OCI-M1 (cell line): ENCODE measurements around the gene U2AF2.
A peak's percentile ranks its signal among the peaks of the same experiment; 100 is the strongest.

Source experiments
- DNase-seq: peaks from one replicate; lab custom pipeline; 2025; lab: John Stamatoyannopoulos, UW

U2AF2 gene

DNA sequence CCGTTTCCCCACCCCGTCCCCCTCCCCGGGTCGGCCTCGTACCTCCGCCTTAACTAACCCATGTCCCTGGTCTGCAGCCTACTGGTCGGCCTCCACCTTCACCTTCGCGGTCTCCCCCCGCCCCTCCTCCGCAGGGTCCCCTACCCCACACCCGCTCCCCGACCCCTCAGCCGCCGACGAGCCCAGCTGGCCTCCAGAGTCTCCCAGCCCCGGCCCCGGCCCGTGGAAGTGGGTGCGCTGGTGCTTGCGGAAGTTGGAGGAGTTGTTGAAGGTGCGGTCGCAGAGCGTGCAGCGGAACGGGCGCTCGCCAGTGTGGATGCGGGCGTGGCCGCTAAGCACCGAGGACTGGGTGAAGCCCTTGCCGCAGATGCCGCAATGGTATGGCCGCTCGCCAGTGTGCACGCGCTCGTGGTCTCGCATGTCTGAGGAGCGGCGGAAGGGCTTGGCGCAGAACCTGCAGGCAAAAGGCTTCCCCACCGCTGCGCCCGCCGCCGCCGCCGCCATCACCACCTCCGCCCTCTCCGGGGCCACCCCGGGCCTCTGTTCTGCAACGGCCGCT is 33.1 kb upstream of the U2AF2 start:
- no peak for DNase-seq

DNA sequence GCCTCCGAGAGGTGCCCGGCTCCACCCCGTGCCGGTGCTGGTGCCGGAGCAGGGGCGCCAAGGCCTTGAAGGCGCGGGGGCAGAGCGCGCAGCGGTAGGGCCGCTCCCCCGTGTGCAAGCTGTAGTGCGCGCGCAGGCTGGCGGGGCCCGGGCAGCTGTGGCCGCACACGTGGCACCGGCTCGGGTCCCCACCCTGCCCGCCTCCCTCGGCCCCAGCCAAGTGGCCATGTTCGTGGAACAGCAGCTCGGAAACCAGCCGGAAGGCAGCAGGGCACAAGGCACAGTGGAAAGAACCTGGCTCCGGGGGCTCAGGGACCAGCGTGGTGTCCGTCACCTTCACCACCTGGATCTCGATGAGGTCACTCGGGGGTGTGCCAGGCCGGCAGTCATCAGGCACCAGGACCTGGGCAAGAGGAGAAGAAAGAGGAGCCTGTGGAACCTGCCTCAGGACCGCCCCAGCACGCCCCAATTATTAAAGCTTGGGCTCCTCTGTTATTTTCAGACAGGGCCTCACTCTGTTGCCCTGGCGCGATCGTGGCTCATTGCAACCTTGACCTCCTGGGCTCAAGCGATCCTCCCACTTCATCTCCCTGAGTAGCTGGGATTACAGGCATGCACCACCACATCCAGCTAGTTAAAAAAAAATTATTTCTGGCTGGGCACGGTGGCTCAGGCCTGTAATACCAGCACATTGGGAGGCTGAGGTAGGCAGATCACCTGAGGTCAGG is 32.4 kb upstream of the U2AF2 start:
- DNase-seq: no peak

DNA sequence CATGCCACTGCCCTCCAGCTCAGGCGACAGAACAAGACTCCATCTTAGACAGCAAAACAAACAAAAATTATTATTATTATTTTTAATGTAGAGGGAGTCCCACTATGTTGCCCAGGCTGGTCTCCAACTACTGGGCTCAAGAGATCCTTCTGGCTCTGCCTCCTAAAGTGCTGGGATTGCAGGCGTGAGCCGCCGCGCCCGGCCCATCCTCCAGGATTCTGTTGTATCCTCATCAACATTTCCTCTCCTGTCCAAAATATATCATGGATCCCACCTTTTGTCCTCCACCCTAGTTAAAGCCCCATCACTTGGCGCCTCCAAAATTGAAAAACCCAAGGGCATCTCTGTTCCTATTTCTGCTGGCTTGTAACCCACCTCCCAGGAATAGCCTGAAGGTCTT is 31.7 kb upstream of the U2AF2 start:
- DNase-seq: no peak

DNA sequence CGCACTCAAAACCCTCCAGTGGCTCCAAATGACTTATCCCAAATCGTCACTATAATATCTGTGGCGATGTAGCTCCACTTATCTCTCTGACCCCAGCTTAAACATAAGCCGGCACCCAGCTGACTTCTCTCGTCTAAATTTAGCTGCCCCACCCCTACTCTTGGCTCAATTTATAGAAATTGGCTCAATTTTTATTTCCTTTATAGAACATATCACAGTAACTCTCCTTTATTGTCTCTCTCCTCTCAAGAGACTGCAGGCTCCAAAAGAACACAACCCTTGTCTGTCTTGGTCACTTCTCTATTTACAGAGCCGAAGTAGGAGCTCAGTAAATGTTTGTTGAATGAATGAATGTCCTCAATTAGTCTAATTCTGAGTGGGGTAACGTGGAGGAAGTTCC is 31.3 kb upstream of the U2AF2 start:
- DNase-seq: no peak

DNA sequence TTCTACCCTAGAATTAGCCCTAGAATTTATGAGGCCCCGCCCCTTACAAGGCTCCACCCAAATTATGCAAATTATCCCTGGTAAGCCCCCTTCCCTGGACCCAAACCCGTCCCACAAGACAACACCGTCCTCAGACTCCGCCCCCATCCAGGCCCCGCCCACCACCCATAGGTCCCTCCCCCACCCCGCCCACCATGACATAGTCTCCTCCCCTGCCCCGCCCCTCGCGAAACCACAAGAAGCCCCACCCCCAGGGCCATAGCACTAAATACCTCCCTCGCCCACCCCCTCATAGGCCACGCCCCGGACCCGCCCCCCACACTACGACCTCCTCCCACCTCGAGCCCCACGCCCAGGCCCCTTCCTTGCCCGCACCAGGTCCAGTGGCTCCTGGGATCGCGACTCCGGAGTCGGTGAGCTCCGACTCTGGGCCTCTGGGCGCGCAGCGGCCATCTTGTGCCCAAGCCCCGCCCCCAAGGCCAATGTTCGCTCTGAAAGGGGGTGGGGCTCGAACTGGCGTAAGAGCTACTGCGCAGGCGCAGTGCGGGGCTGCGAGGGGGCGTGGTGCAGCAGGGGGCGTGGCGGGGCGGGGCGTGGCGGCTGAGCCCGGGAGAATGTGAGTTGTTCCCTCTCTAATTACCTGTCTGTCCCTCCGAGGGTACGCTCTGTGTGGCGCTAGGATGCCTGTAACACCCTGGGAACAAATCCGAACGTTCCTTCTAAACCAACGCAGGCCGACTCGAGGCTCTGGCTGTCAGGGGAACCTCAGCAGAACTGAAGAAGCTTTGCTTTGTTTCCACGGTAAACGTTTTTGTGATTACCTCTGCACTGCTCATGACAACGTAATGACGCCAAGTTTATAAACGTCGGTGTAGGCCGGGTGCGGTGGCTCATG is 30.5 kb upstream of the U2AF2 start, which contains the start of gene ZNF784:
Gene ZNF784, minus strand, starts transcription at position 458 of the 895 bp plus-strand sequence. Its CDS starts 5 bp downstream, at position 453.
- DNase-seq: peak; percentile 97

DNA sequence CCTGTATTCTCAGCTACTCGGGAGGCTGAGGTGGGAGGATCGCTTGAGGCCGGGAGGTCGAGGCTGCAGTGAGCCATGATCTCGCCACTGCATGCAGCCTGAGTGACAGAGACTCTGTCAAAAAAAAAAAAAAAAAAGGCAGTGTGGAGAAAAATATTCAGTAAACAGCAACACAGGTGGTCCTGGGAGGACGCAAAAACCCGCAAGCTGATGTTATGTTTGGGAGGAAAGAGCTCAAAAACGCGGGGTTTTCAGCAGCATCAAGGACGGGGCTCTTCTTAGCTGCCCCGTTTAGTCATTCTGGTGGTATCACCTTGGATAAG is 29.9 kb upstream of the U2AF2 start:
- no peak for DNase-seq

DNA sequence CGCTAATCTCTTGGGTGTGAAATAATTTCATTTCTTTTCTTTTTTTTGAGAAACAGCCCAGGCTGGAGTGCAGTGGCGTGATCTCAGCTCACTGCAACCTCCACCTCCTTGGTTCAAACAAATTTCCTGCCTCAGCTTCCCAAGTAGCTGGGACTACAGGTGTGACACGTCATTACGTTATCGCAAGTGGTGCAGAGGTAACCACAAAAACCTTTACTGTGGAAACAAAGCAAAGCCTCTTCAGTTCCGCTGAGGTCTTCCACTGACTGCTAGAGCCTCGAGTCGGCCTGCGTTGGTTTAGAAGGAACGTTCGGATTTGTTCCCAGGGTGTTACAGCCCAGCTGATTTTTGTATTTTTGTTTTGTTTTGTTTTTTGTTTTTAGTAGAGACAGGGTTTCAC is 28.5 kb upstream of the U2AF2 start:
- DNase-seq: no peak

DNA sequence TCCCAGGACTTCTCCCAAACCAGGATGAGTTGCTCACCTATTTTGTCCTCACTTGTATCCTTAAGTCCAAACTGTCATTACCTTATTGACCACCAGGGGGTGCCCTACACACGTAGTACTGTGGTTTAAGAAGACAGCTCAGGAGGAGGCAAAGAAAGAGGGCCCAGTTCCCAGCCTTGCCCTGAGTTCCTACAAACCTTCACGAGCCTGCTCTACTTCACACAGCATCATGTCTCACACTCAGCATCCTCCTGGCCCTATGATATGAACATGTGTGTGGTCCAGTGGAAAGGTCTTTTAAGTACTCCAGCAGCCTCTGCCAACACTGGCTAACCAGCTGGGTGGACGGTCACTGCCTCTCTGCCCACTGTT is 22.4 kb upstream of the U2AF2 start:
- peak; percentile 97 for DNase-seq

DNA sequence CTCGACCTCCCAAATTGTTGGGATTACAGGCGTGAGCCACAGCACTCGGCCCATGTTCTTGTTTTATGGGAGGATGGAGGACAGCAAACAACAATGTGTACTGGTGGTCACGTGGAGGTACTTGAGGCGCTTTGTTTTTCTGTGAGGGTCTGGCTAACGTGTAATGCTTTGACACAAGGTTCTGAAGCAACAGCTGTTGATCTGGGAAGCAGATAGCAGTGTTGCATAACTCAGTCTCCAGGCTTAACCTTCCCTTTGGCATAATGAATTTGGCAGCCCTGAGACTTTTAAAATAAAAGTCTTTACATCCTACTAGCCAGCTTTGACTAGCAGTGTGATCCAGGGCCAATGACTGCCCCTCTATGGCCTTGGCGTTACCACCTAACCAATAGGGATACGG is 21.0 kb upstream of the U2AF2 start:
- DNase-seq: peak; percentile 50

DNA sequence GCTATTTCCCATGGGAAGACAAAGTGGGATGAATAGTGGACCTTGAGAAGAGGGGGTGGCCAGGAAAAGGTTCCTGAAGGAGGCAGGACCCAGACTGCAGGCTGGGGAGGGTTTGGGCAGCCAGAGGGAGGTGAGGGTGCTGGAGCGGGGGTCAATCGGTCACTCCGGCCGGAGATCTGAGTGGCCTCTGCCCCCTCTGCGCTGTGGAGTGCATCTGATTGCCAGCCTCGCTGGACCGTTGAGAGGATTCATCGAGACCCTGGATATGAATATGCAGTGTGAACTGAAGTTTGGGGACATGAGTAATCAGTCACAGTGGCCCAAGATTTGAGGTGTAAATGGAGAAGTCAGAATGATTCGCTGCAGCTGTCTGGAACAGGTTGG is 19.5 kb upstream of the U2AF2 start:
- DNase-seq: no peak

DNA sequence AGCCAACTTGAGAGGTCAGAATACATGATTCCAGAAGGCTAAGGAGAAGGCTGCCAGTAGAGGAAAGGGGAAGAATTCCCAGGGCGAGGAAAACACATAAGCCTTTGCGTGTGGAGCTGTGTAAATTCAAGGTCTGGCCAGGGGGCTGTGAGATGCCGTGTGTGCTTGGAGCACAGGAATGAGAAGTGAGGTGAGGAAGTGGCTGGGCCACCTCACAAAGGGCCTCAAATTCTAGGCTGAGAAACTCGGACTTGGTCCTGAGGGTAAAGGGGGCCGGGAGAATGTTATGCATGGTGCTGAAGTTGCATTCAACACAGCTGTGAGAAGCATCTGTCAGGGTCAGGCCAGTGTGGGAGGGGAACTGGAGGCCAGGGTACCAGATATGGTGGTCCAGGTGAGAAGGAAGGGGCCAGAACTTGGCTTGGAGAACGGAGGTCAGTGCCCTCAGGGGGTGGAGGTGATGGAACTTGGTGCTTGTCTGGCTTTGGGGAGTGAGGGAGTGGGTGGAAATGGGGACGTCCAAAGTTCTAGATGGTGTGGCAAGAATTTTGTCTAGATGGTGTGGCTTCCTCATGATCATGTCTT is 18.9 kb upstream of the U2AF2 start:
- no peak for DNase-seq

DNA sequence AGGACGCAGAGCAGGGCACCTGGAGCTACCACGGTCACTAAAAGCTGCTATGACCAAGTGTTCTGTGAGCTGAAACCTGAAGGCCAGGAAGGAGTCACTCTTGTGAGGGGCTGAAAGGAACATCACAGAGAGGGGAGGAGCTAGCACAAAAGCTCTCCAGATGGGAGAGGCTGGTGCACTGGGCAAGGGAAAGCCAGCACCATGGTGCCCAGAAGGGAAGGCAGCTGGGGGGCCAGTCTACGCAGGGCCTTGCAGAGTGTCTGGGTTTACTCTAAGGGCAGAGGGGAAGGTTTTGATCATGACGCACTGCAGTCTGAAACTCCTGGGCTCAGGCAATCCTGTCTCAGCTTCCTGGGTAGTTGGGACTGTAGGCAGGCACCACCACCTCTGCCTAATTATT is 18.1 kb upstream of the U2AF2 start:
- no peak for DNase-seq

DNA sequence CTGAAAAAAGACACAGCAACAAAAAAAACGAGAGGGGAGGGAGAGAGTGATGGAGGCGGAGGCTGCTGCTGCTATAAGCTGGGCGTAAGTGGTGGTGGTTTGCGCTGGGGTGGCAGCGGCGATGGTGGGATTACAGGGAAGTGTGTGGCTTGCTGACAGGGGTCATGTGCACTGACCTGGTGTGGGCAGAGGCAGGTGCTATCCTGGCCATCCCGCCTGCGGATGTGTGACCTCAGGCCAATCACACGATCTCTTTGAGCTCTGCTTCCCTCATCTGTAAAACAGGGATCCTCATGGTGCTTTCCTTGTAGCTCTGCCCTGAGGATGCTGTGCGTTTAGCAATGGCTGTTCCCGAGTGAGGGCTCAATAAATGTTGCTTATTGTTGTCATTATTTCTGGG is 17.3 kb upstream of the U2AF2 start:
- no peak for DNase-seq

DNA sequence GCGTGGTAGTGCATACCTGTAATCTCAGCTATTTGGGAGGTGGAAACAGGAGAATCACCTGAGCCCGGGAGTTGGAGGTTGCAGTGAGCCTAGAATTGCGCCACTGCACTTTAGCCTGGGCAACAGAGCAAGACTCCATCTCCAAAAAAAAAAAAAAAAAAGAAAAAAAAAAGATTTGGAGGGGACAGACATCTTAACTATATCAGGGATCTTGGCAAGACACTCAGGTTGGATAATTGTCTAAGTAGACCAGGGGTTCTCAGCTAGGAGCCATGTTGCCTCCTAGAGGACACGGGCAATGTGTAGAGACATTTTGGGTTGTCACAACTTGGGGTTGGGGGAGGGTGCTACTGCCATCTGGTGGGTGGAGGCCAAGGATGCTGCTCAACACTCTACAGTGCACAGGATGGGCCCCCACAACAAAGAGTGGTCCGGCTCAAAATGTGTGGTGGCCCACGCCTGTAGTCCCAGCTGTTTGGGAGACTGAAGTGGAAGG is 15.9 kb upstream of the U2AF2 start:
- peak; percentile 86 for DNase-seq

DNA sequence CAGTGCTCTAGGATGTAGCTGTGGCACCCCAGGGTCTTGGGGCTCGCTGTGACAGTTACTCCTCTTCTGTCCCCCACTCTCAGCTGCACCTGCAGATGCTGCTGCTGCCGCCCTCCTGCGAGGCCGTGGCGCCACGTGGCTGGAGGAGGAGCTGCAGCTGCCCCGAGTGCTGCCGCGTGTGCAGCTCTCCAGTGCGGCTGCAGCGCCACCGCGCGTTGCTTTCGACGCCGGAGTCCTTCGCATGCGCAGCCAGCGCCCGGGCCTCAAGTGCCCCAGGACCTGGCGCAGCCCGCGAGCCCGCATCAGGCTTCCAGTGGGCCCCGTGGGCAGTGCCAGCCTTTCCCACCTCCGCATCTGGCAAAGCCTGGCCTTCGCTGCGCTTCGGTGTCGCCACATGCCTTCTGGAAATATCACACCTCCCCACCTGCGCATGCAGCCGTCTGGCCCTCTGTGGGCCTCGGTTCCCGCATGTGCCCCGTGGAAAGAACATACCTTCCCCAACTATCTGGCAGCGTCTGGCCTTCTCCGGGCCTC is 14.7 kb upstream of the U2AF2 start:
- DNase-seq: no peak

DNA sequence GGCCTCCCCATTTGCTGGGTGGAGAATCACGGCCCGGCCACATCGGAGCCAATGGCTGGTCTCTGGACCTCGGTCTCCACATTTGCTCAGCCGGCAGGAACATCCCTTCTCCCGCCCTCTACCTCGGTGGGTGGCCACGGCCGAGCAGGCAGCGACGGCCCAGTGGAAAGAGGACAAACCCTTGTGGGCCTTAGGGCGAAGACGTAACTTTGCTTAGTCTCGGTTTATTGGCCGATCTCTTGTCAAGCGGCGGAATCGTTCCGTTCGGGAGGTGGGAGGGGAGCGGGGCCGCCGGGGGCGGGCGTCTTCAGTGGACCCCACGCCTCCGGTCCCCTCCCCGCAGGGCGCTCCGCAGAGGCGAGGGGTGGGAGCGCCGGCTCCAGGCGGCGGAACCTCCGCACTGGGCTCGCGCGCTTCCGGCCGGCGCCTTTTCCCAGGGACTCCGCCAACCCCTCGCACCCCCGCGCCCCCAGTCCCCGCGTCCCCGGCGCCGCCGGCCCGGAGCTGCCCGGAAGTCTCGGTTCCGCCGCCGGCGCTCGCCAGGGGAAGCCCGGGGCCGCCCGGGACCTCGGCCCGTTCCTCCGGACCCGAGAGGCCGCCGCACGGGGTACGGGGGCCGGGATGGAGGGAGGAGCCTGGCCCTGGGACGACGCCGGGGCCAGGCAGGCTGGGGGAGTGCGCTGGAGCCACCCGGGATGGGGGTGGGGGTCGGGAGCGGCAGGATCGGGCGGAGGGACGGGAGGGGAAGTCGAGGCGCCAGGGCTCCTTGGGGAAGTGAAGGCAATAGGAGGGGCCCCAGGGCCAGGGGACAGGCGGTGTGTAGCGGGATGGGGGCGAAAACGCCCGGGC is 14.0 kb upstream of the U2AF2 start, which contains the start of gene ZNF580:
Gene ZNF580, plus strand, starts transcription at position 426 of the 849 bp plus-strand sequence. CDS start 1,507 bp downstream, outside the sequence.
- DNase-seq: peak; percentile 85

DNA sequence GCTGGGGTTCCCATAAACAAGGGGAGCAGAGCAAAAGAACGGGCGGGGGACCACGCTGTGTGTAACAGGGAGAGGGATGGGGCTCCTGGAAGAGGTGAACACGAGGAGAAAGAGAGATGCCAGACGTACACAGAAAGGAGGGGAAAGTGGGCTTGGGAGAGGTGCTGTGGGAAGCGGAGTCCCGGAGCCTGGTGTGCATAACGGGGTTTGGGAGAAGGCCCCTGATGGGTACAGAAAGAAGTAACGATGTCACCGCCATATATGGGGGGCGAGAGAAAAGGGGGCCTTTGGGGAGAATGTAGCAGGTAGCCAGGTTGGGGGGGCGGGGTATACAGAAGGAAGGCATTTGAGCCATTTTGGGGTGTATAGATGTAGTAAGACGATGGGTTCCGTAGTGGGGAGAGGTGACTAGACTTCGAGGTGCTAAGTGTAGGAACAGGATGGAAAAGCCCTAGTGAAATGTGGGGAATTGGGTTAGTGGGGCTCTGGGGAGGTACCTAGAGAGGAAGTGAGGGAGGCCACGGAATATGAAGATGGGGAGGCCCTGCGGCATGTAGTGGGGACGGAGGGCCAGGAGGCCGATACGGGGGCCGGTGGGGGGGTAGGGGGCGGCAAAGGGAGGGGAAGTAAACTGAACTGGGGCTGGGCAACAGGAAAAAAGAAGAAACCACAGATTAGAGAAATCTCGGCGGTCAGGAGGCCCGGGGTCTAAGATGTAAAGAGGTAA is 13.2 kb upstream of the U2AF2 start:
- peak; percentile 75 for DNase-seq

DNA sequence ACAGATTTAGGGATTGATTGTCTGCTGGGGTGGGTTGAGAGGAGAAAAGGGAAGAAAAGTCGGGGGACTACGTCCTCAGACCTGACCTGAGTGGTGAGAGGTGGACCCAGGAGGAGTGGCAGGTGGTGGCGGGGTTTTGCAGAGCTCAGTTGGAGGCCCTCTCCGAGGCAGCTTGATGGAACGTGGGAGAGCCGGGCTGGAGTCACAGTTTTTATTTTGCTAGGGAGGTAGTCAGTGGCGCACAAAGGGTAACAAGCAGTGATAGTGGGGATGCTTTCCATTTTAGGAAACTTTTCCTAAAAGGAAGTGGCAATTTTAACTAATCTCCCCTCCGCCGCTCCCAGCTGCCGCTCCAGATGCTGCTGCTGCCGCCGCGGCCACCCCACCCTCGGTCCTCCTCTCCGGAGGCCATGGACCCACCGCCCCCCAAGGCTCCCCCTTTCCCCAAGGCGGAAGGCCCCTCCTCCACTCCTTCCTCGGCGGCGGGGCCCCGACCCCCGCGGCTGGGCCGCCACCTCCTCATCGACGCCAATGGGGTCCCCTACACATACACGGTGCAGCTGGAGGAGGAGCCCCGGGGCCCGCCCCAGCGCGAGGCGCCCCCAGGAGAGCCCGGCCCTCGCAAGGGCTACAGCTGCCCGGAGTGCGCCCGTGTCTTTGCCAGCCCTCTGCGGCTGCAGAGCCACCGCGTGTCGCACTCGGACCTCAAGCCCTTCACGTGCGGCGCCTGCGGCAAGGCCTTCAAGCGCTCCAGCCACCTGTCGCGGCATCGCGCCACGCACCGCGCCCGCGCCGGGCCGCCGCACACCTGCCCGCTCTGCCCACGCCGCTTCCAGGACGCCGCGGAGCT is 12.5 kb upstream of the U2AF2 start:
- DNase-seq: peak; percentile 65

DNA sequence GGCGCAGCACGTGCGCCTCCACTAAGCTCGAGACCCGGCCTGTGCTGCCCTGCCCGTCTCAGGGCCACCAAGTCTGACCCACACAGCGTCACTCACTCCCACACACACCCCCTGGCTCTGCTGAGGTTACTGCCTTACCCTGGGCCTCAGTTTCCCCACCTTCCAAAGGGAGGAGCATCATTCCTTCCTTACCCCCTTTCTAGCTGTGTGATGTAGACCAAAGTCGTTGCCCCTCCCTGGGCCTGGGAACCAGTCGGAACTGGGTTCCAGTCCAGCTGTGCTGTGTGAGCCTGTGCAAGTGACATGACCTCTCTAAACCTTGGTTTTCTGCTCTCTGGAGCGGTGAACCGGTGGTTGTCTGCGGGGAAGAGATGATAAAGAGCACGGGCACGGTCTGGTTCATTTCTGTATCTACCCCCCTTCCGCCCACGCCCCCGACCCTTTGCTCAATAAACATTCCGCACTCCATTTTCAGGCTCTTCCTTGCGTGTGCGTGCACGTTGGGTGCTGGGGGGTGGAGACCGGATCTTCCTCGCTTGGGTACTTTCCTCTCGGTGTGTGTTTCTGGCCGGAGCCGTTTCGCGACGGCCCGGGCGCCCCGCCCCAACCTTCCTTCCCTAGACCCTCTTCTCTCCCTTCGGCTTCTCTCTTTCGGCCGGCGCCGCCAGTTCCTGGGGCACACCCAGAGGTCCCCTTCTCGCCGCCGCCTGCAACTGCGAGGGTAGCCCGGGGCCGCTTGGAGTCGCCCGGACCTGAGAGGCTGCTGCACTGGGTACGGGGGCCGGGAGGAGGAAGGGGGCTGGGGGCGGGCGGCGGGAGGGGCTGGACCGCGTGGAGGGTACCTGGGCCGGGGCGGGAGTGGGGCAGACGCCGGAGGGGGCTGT is 11.6 kb upstream of the U2AF2 start, which contains the start of gene ZNF581:
Gene ZNF581, plus strand, starts transcription at position 647 of the 884 bp plus-strand sequence. CDS start 923 bp downstream, outside the sequence.
- DNase-seq: peak; percentile 89
